Measurements from ENCODE around the gene ZDHHC8.

ZDHHC8 gene

GRCh38 chr22:20096574-20097420, 34.8 kb upstream of the ZDHHC8 start:
- in situ Hi-C loops (cut with MboI; ENCODE audit: low sequenced_read_pairs): no loop called here

GRCh38 chr22:20099099-20099711, 32.4 kb upstream of the ZDHHC8 start:
- in situ Hi-C loops (cut with MboI; ENCODE audit: low sequenced_read_pairs): no loop called here

GRCh38 chr22:20101638-20102037, 30.0 kb upstream of the ZDHHC8 start:
- in situ Hi-C loops (cut with MboI; ENCODE audit: low sequenced_read_pairs): no loop called here

- in situ Hi-C loops (cut with MboI; ENCODE audit: low sequenced_read_pairs): no loop called here
Observed at GRCh38 chr22:20102203-20102780, 29.3 kb upstream of the ZDHHC8 start.

- in situ Hi-C loops (cut with MboI; ENCODE audit: low sequenced_read_pairs): no loop called here
Observed at GRCh38 chr22:20105456-20106204, 26.0 kb upstream of the ZDHHC8 start.

GRCh38 chr22:20106205-20106848, 25.3 kb upstream of the ZDHHC8 start:
- in situ Hi-C loops (cut with MboI; ENCODE audit: low sequenced_read_pairs): no loop called here

GRCh38 chr22:20106849-20107237, 24.8 kb upstream of the ZDHHC8 start:
- in situ Hi-C loops (cut with MboI; ENCODE audit: low sequenced_read_pairs): no loop called here

GRCh38 chr22:20107471-20107901, 24.1 kb upstream of the ZDHHC8 start:
- in situ Hi-C loops (cut with MboI; ENCODE audit: low sequenced_read_pairs): no loop called here

- in situ Hi-C loops (cut with MboI; ENCODE audit: low sequenced_read_pairs): no loop called here
Observed at GRCh38 chr22:20107951-20108756, 23.4 kb upstream of the ZDHHC8 start.

GRCh38 chr22:20108757-20109230, 22.8 kb upstream of the ZDHHC8 start:
- in situ Hi-C loops (cut with MboI; ENCODE audit: low sequenced_read_pairs): no loop called here

GRCh38 chr22:20109411-20110358, 21.9 kb upstream of the ZDHHC8 start:
- in situ Hi-C loops (cut with MboI; ENCODE audit: low sequenced_read_pairs): no loop called here

- in situ Hi-C loops (cut with MboI; ENCODE audit: low sequenced_read_pairs): no loop called here
Observed at GRCh38 chr22:20110359-20110985, 21.1 kb upstream of the ZDHHC8 start.

GRCh38 chr22:20111045-20111688, 20.4 kb upstream of the ZDHHC8 start:
- in situ Hi-C loops (cut with MboI; ENCODE audit: low sequenced_read_pairs): no loop called here

- in situ Hi-C loops (cut with MboI; ENCODE audit: low sequenced_read_pairs): no loop called here
Observed at GRCh38 chr22:20111689-20112622, 19.6 kb upstream of the ZDHHC8 start.

- in situ Hi-C loops (cut with MboI; ENCODE audit: low sequenced_read_pairs): no loop called here
Observed at GRCh38 chr22:20112623-20113511, 18.7 kb upstream of the ZDHHC8 start.

Data from HL-60/S4 treated with phorbol 12-myristate 13-acetate at 8.2 ng/mL for 4 days and 3 days (cell line).